IMR-90 (cell line): Measurements from ENCODE around the gene GAS6. TPM values are rescaled to one million over a fixed set of nuclear protein-coding genes. Genes with fewer than 3 reads are reported as not detected.

Source experiments
- ATAC-seq: fragments of 200-7000 bp; cut with Tn5 transposase; 2 replicates; pipeline ENCODE4 v1.9.1; 2020; ENCODE audit warnings: low read depth, mild to moderate bottlenecking, moderate library complexity
- BruUV-seq: library from RNA; stranded (reverse); fragments of 400-500 nt; replicated peaks from 2 replicates; lab custom pipeline; 2021; lab: Mats Ljungman, UMichigan
- CTCF ChIA-PET: fragments of 300-600 bp; formaldehyde crosslinking; extraction: SDS; loops from one replicate; lab custom pipeline; 2021; ENCODE audit warnings: antibody characterized with exemption; lab: Yijun Ruan, JAX
- POLR2A ChIA-PET: fragments of 300-600 bp; sonication (Branson Sonifier 250); formaldehyde crosslinking; loops from one replicate; lab custom pipeline; 2022; ENCODE audit warnings: antibody characterized with exemption; ENCODE audit not compliant: unreplicated experiment; lab: Charles Lee
- DNase-seq: peaks from one replicate; pipeline ENCODE4 v3.0.0; 2013
- H2AFZ ChIP-seq: replicated peaks from 2 replicates; pipeline ENCODE3; 2013; ENCODE audit warnings: low read length, mild to moderate bottlenecking; ENCODE audit not compliant: poor library complexity
- H2AK5ac ChIP-seq: 2 replicates; pipeline ENCODE4 v1.6.1; 2013; ENCODE audit warnings: low read depth, low read length, inconsistent platforms
- H2AK9ac ChIP-seq: replicated peaks from 2 replicates; pipeline ENCODE3; 2013; ENCODE audit warnings: mild to moderate bottlenecking, low read depth, low read length, moderate library complexity; ENCODE audit not compliant: poor library complexity
- H2BK120ac ChIP-seq: 2 replicates; pipeline ENCODE4 v1.6.1; 2013; ENCODE audit warnings: low read depth, low read length, inconsistent platforms
- H2BK15ac ChIP-seq: 3 replicates; pipeline ENCODE4 v1.6.1; 2013; ENCODE audit warnings: low read depth, low read length, inconsistent platforms
- H2BK20ac ChIP-seq: 2 replicates; pipeline ENCODE4 v1.6.1; 2013; ENCODE audit warnings: low read depth, mild to moderate bottlenecking, inconsistent platforms, low read length, moderate library complexity
- H2BK5ac ChIP-seq: 2 replicates; pipeline ENCODE4 v1.6.1; 2013; ENCODE audit warnings: mild to moderate bottlenecking, low read depth, low read length, inconsistent platforms; ENCODE audit not compliant: poor library complexity, severe bottlenecking
- H3K14ac ChIP-seq: replicated peaks from 2 replicates; pipeline ENCODE4 v1.6.1; 2013; ENCODE audit warnings: low read depth, low read length, inconsistent platforms
- H3K18ac ChIP-seq: 2 replicates; pipeline ENCODE4 v1.6.1; 2013; ENCODE audit warnings: low read depth, low read length, control low read depth
- H3K23ac ChIP-seq: 2 replicates; pipeline ENCODE4 v1.6.1; 2013; ENCODE audit warnings: low read depth, low read length, inconsistent platforms
- H3K27ac ChIP-seq: 2 replicates; pipeline ENCODE4 v1.5.1; 2013; ENCODE audit warnings: mild to moderate bottlenecking, control low read depth, low read length; ENCODE audit not compliant: insufficient read depth
- H3K27me3 ChIP-seq: 2 replicates; pipeline ENCODE4 v1.6.1; 2013; ENCODE audit warnings: low read length; ENCODE audit not compliant: control insufficient read depth, insufficient read depth
- H3K36me3 ChIP-seq: 2 replicates; pipeline ENCODE4 v1.6.1; 2013; ENCODE audit warnings: low read length, mixed read lengths; ENCODE audit not compliant: control insufficient read depth, insufficient read depth
- H3K4ac ChIP-seq: 2 replicates; pipeline ENCODE4 v1.6.1; 2013; ENCODE audit warnings: low read depth, low read length, inconsistent platforms
- H3K4me1 ChIP-seq: 2 replicates; pipeline ENCODE4 v1.6.1; 2013; ENCODE audit warnings: low read length, mixed read lengths; ENCODE audit not compliant: control insufficient read depth, insufficient read depth
- H3K4me2 ChIP-seq: 2 replicates; pipeline ENCODE4 v1.6.1; 2013; ENCODE audit warnings: low read depth, mild to moderate bottlenecking, control low read depth, low read length, moderate library complexity
- H3K4me3 ChIP-seq: 2 replicates; pipeline ENCODE4 v1.5.1; 2013; ENCODE audit warnings: low read depth, mild to moderate bottlenecking, control low read depth, low read length, moderate library complexity; ENCODE audit not compliant: insufficient read depth
- H3K56ac ChIP-seq: 2 replicates; pipeline ENCODE4 v1.6.1; 2013; ENCODE audit warnings: low read length, inconsistent platforms; ENCODE audit not compliant: insufficient read depth; ENCODE audit errors: extremely low read depth
- H3K79me1 ChIP-seq, 2 experiments: 2 replicates each; pipeline ENCODE4 v1.6.1; 2013; ENCODE audit warnings: low read length in 2 of 2, inconsistent platforms in 1 of 2, low read depth in 1 of 2
- H3K9ac ChIP-seq: 2 replicates; pipeline ENCODE4 v1.6.1; 2013; ENCODE audit warnings: low read depth, low read length, control low read depth
- H3K9me1 ChIP-seq: 2 replicates; pipeline ENCODE4 v1.6.1; 2013; ENCODE audit warnings: low read length, inconsistent platforms; ENCODE audit not compliant: insufficient read depth
- H3K9me3 ChIP-seq: 2 replicates; pipeline ENCODE4 v1.6.1; 2013; ENCODE audit warnings: low read length; ENCODE audit not compliant: control insufficient read depth, insufficient read depth
- H4K20me1 ChIP-seq: 2 replicates; pipeline ENCODE4 v1.6.1; 2013; ENCODE audit warnings: low read length, inconsistent platforms; ENCODE audit not compliant: insufficient read depth
- H4K5ac ChIP-seq: 2 replicates; pipeline ENCODE4 v1.6.1; 2013; ENCODE audit warnings: mild to moderate bottlenecking, low read depth, low read length, control low read depth
- H4K8ac ChIP-seq, 2 experiments: 2 replicates each; pipeline ENCODE4 v1.6.1; 2013; ENCODE audit warnings: low read depth in 2 of 2, low read length in 2 of 2, control low read depth in 1 of 2, inconsistent platforms in 1 of 2
- H4K91ac ChIP-seq: 2 replicates; pipeline ENCODE4 v1.6.1; 2013; ENCODE audit warnings: low read depth, low read length, inconsistent platforms; ENCODE audit not compliant: insufficient read depth
- CHD1 ChIP-seq: IDR thresholded peaks from 2 replicates; pipeline ENCODE4 v1.6.1; 2012; ENCODE audit warnings: low read depth, low read length, improper control_type of control experiment
- MAZ ChIP-seq: IDR thresholded peaks from 2 replicates; pipeline ENCODE4 v1.6.1; 2012; ENCODE audit warnings: low read depth, mild to moderate bottlenecking, low read length, improper control_type of control experiment, moderate library complexity, borderline replicate concordance
- MXI1 ChIP-seq: IDR thresholded peaks from 2 replicates; pipeline ENCODE4 v1.6.1; 2012; ENCODE audit warnings: low read depth, mild to moderate bottlenecking, low read length, moderate library complexity, borderline replicate concordance
- NFE2L2 ChIP-seq: fragments of 150-350 bp; IDR thresholded peaks from 2 replicates; pipeline ENCODE4 v1.6.1; 2016; ENCODE audit warnings: low read depth, mild to moderate bottlenecking, low read length
- RCOR1 ChIP-seq: IDR thresholded peaks from 2 replicates; pipeline ENCODE4 v1.6.1; 2012; ENCODE audit warnings: mild to moderate bottlenecking, low read length, improper control_type of control experiment; ENCODE audit not compliant: insufficient replicate concordance
- RFX5 ChIP-seq: IDR thresholded peaks from 2 replicates; pipeline ENCODE4 v1.8.0; 2012; ENCODE audit warnings: low read depth, mild to moderate bottlenecking, low read length, moderate library complexity
- SMC3 ChIP-seq: fragments of 150-350 bp; IDR thresholded peaks from 2 replicates; pipeline ENCODE4 v1.6.1; 2016; ENCODE audit warnings: low read depth, mild to moderate bottlenecking, antibody characterized with exemption, low read length, moderate library complexity
- WGBS, 2 experiments: methylation state at CpG; one replicate each; pipeline versions ENCODE4 v1.1.5 to v1.1.7; 2013; ENCODE audit warnings: missing lambda C conversion rate in 2 of 2; ENCODE audit not compliant: insufficient read length in 1 of 2; ENCODE audit errors: extremely low coverage in 2 of 2; 5-methylcytosine and 5-hydroxymethylcytosine counted together
- dilution Hi-C: fragments of 300-500 bp; cut with HindIII; formaldehyde crosslinking; loops from one replicate; pipeline ENCODE4 v1.14.3; 2018; ENCODE audit warnings: low sequenced_read_pairs; ENCODE audit not compliant: unreplicated experiment
- in situ Hi-C: fragments of 300-500 bp; cut with MboI; formaldehyde crosslinking; loops from 3 replicates; pipeline ENCODE4 v1.14.3; 2019; ENCODE audit warnings: low sequenced_read_pairs, inconsistent platforms, mixed read lengths
- intact Hi-C: fragments of 100-400 bp; cut with micrococcal nuclease; formaldehyde crosslinking; loops from 2 replicates; pipeline ENCODE4 v1.10.0; 2022
- polyA plus RNA-seq, 3 experiments: library from polyadenylated mRNA; depleted of rRNA; stranded (reverse); fragments of >200 nt; gene quantifications; 2 replicates each; pipeline ENCODE4 v1.2.3, GENCODE V29; 2012; ENCODE audit warnings: low replicate concordance in 1 of 3
- total RNA-seq: library from RNA; depleted of rRNA; stranded (reverse); fragments of >200 nt; gene quantifications from 2 replicates; pipeline ENCODE4 v1.2.3, GENCODE V29; 2012

Gene GAS6
- total and polyA plus RNA-seq, 2 of the 4 experiments (the other 2 are of a cell fraction), result 220 to 823 TPM

DNA sequence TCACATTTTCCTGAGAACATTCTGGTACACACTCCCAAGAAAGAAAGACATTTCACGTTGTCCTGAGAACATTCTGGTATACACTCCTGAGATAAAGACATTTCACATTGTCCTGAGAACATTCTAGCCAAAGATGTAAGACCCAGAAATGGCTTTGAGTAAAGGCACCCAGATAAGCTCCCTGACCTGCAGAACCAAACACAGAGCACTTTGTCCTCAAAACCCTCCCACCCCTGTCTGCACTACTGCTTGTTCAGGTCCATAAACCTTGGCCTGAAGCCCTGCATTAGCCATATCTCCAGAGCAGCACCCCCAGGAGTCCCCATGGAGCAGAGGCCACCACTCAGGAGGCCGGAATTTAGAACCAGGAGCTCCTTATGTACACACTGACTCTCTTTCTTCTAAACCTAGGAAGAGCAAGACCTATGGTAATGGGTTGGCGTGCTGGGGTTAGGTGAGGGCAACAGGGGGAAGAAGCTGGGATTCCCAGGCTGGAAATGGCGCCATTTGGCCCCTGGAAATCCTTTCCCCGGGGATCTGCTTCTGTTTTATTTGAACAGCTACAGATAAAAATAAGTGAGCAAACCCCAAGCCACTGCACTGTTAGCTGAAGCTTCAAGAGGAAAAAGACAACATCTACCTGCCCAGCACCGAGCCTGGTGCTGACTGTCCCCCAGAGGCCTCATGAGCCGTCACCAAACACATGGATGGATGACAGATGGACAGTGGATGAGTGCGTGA is 13.7 kb downstream of the GAS6 start (continued):
- TF ChIP-seq RCOR1, result no peak

GRCh38 chr13:113849546-113849945 is 14.3 kb downstream of the GAS6 start:
- Histone ChIP-seq H3K18ac (no peak overlapping the region), H2BK15ac (no peak overlapping the region), H3K14ac (0 out of 2 replicates have a peak overlapping the region, but pooled peaks have one; percentile 53), H3K4ac (peak overlapping the region; percentile 6; the same call in 1 of the 2 replicates), H3K79me1 (peaks cover 36 to 98% of the 10 kb centered on the region in 2 experiments; a peak in 3 of 4 replicates), H3K9ac (no peak overlapping the region), H4K20me1 (peaks cover 97% of the 10 kb centered on the region), H4K91ac (no peak overlapping the region), H3K27ac (no peak overlapping the region; the same call in 1 of the 2 replicates), H3K9me3 (no peaks in the 10 kb centered on the region), H2AK5ac (no peak overlapping the region), H4K5ac (no peak overlapping the region), H3K27me3 (no peaks in the 10 kb centered on the region), H3K4me2 (no peak overlapping the region), H3K4me3 (no peak overlapping the region), H3K4me1 (peaks cover 44% of the 10 kb centered on the region), H2BK20ac (no peak overlapping the region), H4K8ac (0 out of 4 replicates have a peak overlapping the region, but pooled peaks of 1 of the 2 experiments have one; percentile 37), H3K23ac (peak overlapping the region; percentile 5; the same call in 1 of the 2 replicates), H3K9me1 (peaks cover 54% of the 10 kb centered on the region), H2BK5ac (peak overlapping the region; percentile 42), H3K56ac (no peak overlapping the region), H2AFZ (no peak overlapping the region), H2AK9ac (no peak overlapping the region), H3K36me3 (peaks cover 40% of the 10 kb centered on the region), H2BK120ac (no peak overlapping the region)
- TF ChIP-seq RFX5 (no peak), MAZ (no peak), RCOR1 (no peak), NFE2L2 (no peak), SMC3 (no peak), CHD1 (no peak), MXI1 (no peak)
- ChIA-PET POLR2A (interaction anchor here (0.6 kb wide), 1 partner anchor 16 kb away, joined by 3 read pairs; no protein-coding TSS in a partner anchor), CTCF (no interaction called here)
- ATAC-seq (no peak), DNase-seq (no peak)
- WGBS, 2 experiments, result 67% methylated on average over 1 of the region's 3 CpGs; no CpG with 5 or more reads in 1 of the 2 experiments
- in situ Hi-C loops, result no loop called here
- intact Hi-C loops, result no loop called here
- dilution Hi-C loops, result no loop called here
- no TSS peak for BruUV-seq
